ENCODE measurements around the gene ITGA2B.
A peak's percentile ranks its signal among the peaks of the same experiment; 100 is the strongest.
"Not testable (repeated sequence)": the region's sequence is repeated elsewhere in the genome, so short reads cannot be mapped to it uniquely, and the experiment has no call there.

Gene ITGA2B

DNA sequence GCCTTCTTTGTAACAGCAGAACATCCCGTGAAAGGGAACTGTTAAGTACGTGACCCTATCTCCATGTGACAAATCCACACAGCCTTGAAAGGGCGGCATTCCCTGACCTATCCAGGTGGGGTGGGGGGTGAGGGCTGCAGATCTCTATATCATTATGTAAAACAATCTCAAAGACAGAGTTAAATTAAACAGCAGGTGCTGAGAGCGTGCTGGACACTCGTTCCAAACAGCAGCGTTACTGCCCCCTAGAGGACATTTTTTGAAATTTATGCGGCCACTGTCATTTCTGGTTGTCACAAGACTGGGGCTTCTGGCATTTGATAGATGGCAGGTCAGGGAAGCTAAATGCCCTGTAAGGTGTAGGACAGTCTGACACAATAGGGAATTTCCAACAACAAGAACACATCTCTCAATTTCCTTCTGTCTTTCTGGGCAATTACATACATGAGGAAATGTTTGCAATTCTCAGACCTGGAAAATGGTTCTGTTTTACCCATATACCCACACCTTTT is 58.1 kb downstream of the ITGA2B start:
- no peaks in the 10 kb centered on the region for H3K79me2 ChIP-seq (ENCODE audit: insufficient read depth, low read length)
- H3F3A ChIP-seq (ENCODE audit: insufficient read depth, low read length): no peaks in the 10 kb centered on the region; the same call in 1 of the 2 replicates
- TF ChIP-seq EZH2 (IDR thresholded peaks at IDR 0.05; ENCODE audit: borderline replicate concordance, low read length): no peak
- TF ChIP-seq, protein P1, sequence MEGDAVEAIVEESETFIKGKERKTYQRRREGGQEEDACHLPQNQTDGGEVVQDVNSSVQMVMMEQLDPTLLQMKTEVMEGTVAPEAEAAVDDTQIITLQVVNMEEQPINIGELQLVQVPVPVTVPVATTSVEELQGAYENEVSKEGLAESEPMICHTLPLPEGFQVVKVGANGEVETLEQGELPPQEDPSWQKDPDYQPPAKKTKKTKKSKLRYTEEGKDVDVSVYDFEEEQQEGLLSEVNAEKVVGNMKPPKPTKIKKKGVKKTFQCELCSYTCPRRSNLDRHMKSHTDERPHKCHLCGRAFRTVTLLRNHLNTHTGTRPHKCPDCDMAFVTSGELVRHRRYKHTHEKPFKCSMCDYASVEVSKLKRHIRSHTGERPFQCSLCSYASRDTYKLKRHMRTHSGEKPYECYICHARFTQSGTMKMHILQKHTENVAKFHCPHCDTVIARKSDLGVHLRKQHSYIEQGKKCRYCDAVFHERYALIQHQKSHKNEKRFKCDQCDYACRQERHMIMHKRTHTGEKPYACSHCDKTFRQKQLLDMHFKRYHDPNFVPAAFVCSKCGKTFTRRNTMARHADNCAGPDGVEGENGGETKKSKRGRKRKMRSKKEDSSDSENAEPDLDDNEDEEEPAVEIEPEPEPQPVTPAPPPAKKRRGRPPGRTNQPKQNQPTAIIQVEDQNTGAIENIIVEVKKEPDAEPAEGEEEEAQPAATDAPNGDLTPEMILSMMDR (IDR thresholded peaks at IDR 0.05; ENCODE audit: low read length): peak; percentile 87
- no peak overlapping the region for H3K27ac ChIP-seq (ENCODE audit: low read depth, low read length, poor library complexity, severe bottlenecking)
- H3K36me3 ChIP-seq (ENCODE audit: insufficient read depth, low read length): no peaks in the 10 kb centered on the region
- H3K27me3 ChIP-seq (ENCODE audit: insufficient read depth, low read length): no peaks in the 10 kb centered on the region
- H3K4me2 ChIP-seq (ENCODE audit: low read length): peak overlapping the region; percentile 17; the same call in 1 of the 2 replicates
- no peak overlapping the region for H2AFZ ChIP-seq (ENCODE audit: low read length)
- no peaks in the 10 kb centered on the region for H4K20me1 ChIP-seq (ENCODE audit: insufficient read depth, low read length)
- H3K9ac ChIP-seq (ENCODE audit: low read length): no peak overlapping the region
- no peaks in the 10 kb centered on the region for H3K9me3 ChIP-seq (ENCODE audit: low read length)
- no peak overlapping the region for H3K4me3 ChIP-seq (ENCODE audit: low read depth, low read length, poor library complexity, severe bottlenecking)
- no peaks in the 10 kb centered on the region for H3K9me2 ChIP-seq (ENCODE audit: low read depth, low read length)
- H3K4me1 ChIP-seq (ENCODE audit: insufficient read depth, low read length, severe bottlenecking): peaks cover 30% of the 10 kb centered on the region

DNA sequence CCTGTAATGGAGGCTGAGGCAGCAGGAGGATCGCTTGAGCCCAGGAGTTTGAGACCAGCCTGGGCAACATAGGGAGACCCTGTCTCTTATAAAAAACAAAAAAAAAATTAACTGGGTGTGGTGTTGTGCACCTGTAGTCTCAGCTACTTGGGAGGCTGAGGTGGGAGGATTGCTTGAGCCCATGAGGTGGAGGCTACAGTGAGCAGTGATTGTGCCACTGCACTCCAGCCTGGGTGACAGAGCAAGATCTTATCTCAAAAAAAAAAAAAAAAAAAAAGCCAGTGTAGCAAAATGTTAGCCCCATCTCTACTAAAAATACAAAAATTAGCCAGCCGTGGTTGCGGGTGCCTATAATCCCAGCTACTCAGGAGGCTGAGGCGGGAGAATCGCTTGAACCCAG is 59.2 kb downstream of the ITGA2B start:
- H3K9ac ChIP-seq (ENCODE audit: low read length); H3K9me2 ChIP-seq (ENCODE audit: low read depth, low read length); H3K27me3 ChIP-seq (ENCODE audit: insufficient read depth, low read length); H2AFZ ChIP-seq (ENCODE audit: low read length); H3K79me2 ChIP-seq (ENCODE audit: insufficient read depth, low read length); H3K27ac ChIP-seq (ENCODE audit: low read depth, low read length, poor library complexity, severe bottlenecking); H3F3A ChIP-seq (ENCODE audit: insufficient read depth, low read length); H3K4me2 ChIP-seq (ENCODE audit: low read length); H3K9me3 ChIP-seq (ENCODE audit: low read length); H3K4me3 ChIP-seq (ENCODE audit: low read depth, low read length, poor library complexity, severe bottlenecking); H4K20me1 ChIP-seq (ENCODE audit: insufficient read depth, low read length); H3K36me3 ChIP-seq (ENCODE audit: insufficient read depth, low read length): not testable (repeated sequence)
- peaks cover 25% of the 10 kb centered on the region for H3K4me1 ChIP-seq (ENCODE audit: insufficient read depth, low read length, severe bottlenecking)

DNA sequence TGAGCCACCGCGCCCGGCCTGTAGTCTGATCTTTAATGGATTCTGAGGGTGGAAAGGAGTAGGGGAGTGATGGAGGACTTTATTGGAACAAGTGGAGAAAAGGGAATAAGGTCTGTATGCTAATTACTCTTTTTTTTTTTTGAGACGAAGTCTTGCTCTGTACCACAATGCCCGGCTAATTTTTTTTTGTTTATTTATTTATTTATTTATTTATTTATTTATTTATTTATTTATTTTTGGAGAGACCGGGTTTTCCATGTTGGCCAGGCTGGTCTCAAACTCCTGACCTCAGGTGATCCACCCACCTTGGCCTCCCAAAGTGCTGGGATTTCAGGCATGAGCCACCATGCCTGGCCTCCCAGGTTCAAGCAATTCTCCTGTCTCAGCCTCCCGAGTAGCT is 59.9 kb downstream of the ITGA2B start:
- H3K27me3 ChIP-seq (ENCODE audit: insufficient read depth, low read length); H3K4me2 ChIP-seq (ENCODE audit: low read length); H3K9me3 ChIP-seq (ENCODE audit: low read length); H3K9ac ChIP-seq (ENCODE audit: low read length); H4K20me1 ChIP-seq (ENCODE audit: insufficient read depth, low read length); H3K4me3 ChIP-seq (ENCODE audit: low read depth, low read length, poor library complexity, severe bottlenecking); H3F3A ChIP-seq (ENCODE audit: insufficient read depth, low read length); H3K9me2 ChIP-seq (ENCODE audit: low read depth, low read length); H3K36me3 ChIP-seq (ENCODE audit: insufficient read depth, low read length); H3K27ac ChIP-seq (ENCODE audit: low read depth, low read length, poor library complexity, severe bottlenecking); H3K79me2 ChIP-seq (ENCODE audit: insufficient read depth, low read length); H2AFZ ChIP-seq (ENCODE audit: low read length): not testable (repeated sequence)
- H3K4me1 ChIP-seq (ENCODE audit: insufficient read depth, low read length, severe bottlenecking): peaks cover 18% of the 10 kb centered on the region

DNA sequence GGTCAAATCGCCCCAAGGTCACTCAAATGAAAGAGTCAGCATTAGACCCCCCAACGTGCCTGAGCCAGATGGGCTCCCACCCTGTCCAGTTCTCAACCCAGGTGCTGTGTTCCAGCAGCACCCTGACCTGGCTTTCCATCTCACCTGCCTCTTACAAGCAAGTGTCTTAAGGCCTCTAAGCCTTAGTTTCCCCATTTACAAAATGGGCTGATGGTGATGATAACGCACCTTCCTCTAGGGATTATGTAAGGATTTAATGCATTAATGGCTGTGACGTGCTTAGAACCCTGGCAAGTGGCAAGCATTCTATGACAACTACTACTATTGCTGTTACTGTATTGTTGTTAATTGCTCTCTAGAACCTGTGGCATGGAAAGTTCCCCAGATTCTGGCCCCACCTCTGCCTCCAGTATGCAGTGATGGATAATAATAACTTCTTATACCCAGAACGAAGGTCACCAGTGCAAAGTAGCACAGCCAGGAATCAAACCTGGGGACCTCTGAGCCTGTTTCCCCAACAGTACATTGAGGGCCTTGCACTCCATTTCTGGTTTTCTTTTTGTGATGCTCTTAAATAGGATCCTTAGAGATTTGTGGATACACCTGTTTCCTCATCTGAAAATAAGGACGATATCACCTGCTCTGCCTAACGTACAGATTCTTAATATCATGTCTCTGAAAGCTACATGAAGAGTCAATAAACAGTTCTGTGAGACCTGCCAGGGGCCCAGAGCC is 61.6 kb downstream of the ITGA2B start:
- Histone ChIP-seq H3K79me2 (ENCODE audit: insufficient read depth, low read length) (no peaks in the 10 kb centered on the region), H3K27me3 (ENCODE audit: insufficient read depth, low read length) (no peaks in the 10 kb centered on the region), H3K27ac (ENCODE audit: low read depth, low read length, poor library complexity, severe bottlenecking) (peak overlapping the region; percentile 71), H3F3A (ENCODE audit: insufficient read depth, low read length) (no peaks in the 10 kb centered on the region; the same call in 1 of the 2 replicates), H3K9ac (ENCODE audit: low read length) (no peak overlapping the region), H3K9me2 (ENCODE audit: low read depth, low read length) (no peaks in the 10 kb centered on the region), H2AFZ (ENCODE audit: low read length) (no peak overlapping the region), H3K9me3 (ENCODE audit: low read length) (no peaks in the 10 kb centered on the region), H4K20me1 (ENCODE audit: insufficient read depth, low read length) (no peaks in the 10 kb centered on the region), H3K36me3 (ENCODE audit: insufficient read depth, low read length) (no peaks in the 10 kb centered on the region), H3K4me3 (ENCODE audit: low read depth, low read length, poor library complexity, severe bottlenecking) (no peak overlapping the region), H3K4me1 (ENCODE audit: insufficient read depth, low read length, severe bottlenecking) (peaks cover 26% of the 10 kb centered on the region), H3K4me2 (ENCODE audit: low read length) (no peak overlapping the region)
- TF ChIP-seq, protein P1 (IDR thresholded peaks at IDR 0.05; ENCODE audit: low read length): no peak
- TF ChIP-seq EZH2 (IDR thresholded peaks at IDR 0.05; ENCODE audit: borderline replicate concordance, low read length): no peak
